Stimulated activated CD8-positive, alpha-beta memory T cell treated with anti-CD3 and anti-CD28 coated beads, Interleukin-4, amount 100 ng/mL, for 24 hours (primary cell): ENCODE data around the gene CPB2.

ENCODE experiments used
- DNase-seq: peaks from one replicate; pipeline ENCODE4 v3.0.0-alpha.2; 2020; ENCODE audit warnings: low read depth

Gene CPB2

GRCh38 chr13:46126552-46127357, 21.9 kb upstream of the CPB2 start:
- peak; percentile 45 for DNase-seq

GRCh38 chr13:46126056-46126455, 21.2 kb upstream of the CPB2 start:
- DNase-seq = no peak

GRCh38 chr13:46124967-46125933, 20.4 kb upstream of the CPB2 start:
- DNase-seq = no peak

- no peak for DNase-seq
These were observed 19.7 kb upstream of the CPB2 start for GRCh38 chr13:46124531-46124966.

- no peak for DNase-seq
These were observed 17.5 kb upstream of the CPB2 start for GRCh38 chr13:46122304-46122703.

- DNase-seq = no peak
These were observed 16.8 kb upstream of the CPB2 start for GRCh38 chr13:46121597-46122163.

- DNase-seq = no peak
These were observed 16.2 kb upstream of the CPB2 start for GRCh38 chr13:46121033-46121432.

GRCh38 chr13:46119883-46120614, 15.2 kb upstream of the CPB2 start:
- DNase-seq = no peak

GRCh38 chr13:46116653-46117502, 12.0 kb upstream of the CPB2 start:
- no peak for DNase-seq

GRCh38 chr13:46114613-46115012, 9.8 kb upstream of the CPB2 start:
- DNase-seq = no peak

- DNase-seq = no peak
These were observed 8.8 kb upstream of the CPB2 start for GRCh38 chr13:46113596-46113995.

- no peak for DNase-seq
These were observed 6.3 kb upstream of the CPB2 start for GRCh38 chr13:46111151-46111550.

- DNase-seq = no peak
These were observed 4.6 kb upstream of the CPB2 start for GRCh38 chr13:46109451-46109850.

GRCh38 chr13:46106839-46107371, 2.1 kb upstream of the CPB2 start:
- DNase-seq = no peak

GRCh38 chr13:46103037-46103436, 1.8 kb downstream of the CPB2 start:
- DNase-seq = no peak

GRCh38 chr13:46102255-46102605, 2.6 kb downstream of the CPB2 start:
- DNase-seq = no peak

- no peak for DNase-seq
These were observed 3.2 kb downstream of the CPB2 start for GRCh38 chr13:46101484-46102254.

GRCh38 chr13:46101002-46101401, 3.8 kb downstream of the CPB2 start:
- DNase-seq = no peak

GRCh38 chr13:46100191-46100815, 4.5 kb downstream of the CPB2 start:
- no peak for DNase-seq

- DNase-seq = no peak
These were observed 7.2 kb downstream of the CPB2 start for GRCh38 chr13:46097663-46098062.
